IPS-18a (cell line): Measurements from ENCODE around the gene SLTM.
"Not testable (repeated sequence)": the region's sequence is repeated elsewhere in the genome, so short reads cannot be mapped to it uniquely, and the experiment has no call there.

Source experiments
- H3K27ac ChIP-seq: one replicate; pipeline ENCODE4 v1.5.1; 2013; ENCODE audit warnings: low read length
- H3K27me3 ChIP-seq: one replicate; pipeline ENCODE4 v1.6.1; 2013; ENCODE audit warnings: mild to moderate bottlenecking, low read length; ENCODE audit not compliant: control insufficient read depth, insufficient read depth
- H3K36me3 ChIP-seq: one replicate; pipeline ENCODE4 v1.6.1; 2013; ENCODE audit warnings: low read depth, low read length; ENCODE audit not compliant: control insufficient read depth
- H3K4me1 ChIP-seq: one replicate; pipeline ENCODE4 v1.6.1; 2013; ENCODE audit warnings: low read depth, low read length; ENCODE audit not compliant: control insufficient read depth
- H3K4me3 ChIP-seq: one replicate; pipeline ENCODE4 v1.5.1; 2013; ENCODE audit warnings: low read length
- H3K9ac ChIP-seq: one replicate; pipeline ENCODE4 v1.6.1; 2013; ENCODE audit warnings: mild to moderate bottlenecking, low read length, moderate library complexity
- H3K9me3 ChIP-seq: one replicate; pipeline ENCODE4 v1.6.1; 2013; ENCODE audit warnings: low read depth, low read length; ENCODE audit not compliant: control insufficient read depth

SLTM gene

DNA sequence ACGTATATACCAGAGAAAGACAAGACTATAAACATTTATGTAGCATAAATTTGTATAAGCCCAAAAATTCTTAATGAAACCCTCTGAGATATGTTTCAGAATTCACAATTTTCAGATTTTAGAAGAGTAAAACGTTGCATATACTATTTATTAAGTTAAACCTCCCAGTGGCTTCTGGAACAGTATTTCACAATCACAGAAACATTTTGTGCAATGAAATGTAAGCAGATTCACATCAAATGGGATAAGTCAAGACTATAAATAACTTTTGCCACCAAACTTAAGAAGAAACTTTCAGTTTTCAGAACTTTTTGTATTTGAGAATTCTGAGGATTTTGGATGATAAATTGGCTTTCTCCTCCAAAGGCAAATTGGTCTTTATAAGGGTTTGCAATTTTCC is 9.2 kb downstream of the SLTM start:
- Histone ChIP-seq H3K4me1 (peaks cover 19% of the 10 kb centered on the region), H3K9ac (no peak overlapping the region), H3K27ac (no peak overlapping the region), H3K9me3 (no peaks in the 10 kb centered on the region), H3K27me3 (no peaks in the 10 kb centered on the region), H3K36me3 (peaks cover 52% of the 10 kb centered on the region), H3K4me3 (no peak overlapping the region)

DNA sequence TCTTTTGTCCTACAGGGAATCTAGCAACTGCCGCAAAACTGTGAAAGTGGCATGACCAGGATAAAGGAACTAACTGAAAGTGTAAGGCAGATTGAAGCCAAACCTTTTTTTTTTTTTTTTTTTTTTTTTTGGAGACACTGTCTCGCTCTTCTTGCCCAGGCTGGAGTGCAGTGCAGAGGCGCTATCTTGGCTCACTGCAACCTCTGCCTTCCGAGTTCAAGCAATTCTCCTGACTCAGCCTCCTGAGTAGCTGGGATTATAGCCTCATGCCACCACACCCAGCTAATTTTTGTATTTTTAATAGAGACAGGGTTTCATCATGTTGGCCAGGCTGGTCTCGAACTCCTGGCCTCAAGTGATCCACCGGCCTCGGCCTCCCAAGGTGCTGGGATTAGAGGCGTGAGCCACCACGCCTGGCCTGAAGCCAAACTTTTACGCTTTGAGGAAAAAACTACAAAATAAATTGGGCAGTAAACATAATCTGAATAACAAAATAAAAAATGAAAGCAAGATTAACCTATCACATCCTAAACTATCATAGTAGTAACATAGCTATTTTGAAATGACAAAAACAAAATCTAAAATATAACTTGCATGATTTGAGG is 9.7 kb downstream of the SLTM start:
- peaks cover 48% of the 10 kb centered on the region for H3K36me3 ChIP-seq
- no peaks in the 10 kb centered on the region for H3K27me3 ChIP-seq
- no peaks in the 10 kb centered on the region for H3K9me3 ChIP-seq
- H3K4me3 ChIP-seq = no peak overlapping the region
- H3K27ac ChIP-seq = no peak overlapping the region
- no peak overlapping the region for H3K9ac ChIP-seq
- peaks cover 17% of the 10 kb centered on the region for H3K4me1 ChIP-seq

DNA sequence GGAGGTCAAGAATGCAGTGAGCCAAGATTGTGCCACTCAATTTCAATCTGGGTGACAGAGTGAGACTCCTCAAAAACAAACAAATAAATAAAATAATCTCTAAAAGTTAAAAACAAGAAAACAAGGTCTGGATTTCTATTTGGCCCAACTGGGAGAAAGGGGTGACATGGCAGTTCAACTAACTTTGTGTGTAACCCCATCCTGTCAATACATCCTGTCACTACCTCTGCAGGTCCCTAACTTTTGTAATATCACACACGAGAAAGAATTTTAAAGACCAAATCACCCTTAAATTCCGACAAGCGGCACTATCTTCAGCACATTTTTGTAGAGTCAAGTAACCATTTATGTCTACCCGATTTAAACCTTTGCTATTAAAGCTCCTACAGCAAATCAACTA is 10.2 kb downstream of the SLTM start:
- H3K9ac ChIP-seq = no peak overlapping the region
- peaks cover 12% of the 10 kb centered on the region for H3K4me1 ChIP-seq
- H3K9me3 ChIP-seq = no peaks in the 10 kb centered on the region
- no peak overlapping the region for H3K4me3 ChIP-seq
- no peaks in the 10 kb centered on the region for H3K27me3 ChIP-seq
- H3K27ac ChIP-seq = no peak overlapping the region
- peaks cover 43% of the 10 kb centered on the region for H3K36me3 ChIP-seq

DNA sequence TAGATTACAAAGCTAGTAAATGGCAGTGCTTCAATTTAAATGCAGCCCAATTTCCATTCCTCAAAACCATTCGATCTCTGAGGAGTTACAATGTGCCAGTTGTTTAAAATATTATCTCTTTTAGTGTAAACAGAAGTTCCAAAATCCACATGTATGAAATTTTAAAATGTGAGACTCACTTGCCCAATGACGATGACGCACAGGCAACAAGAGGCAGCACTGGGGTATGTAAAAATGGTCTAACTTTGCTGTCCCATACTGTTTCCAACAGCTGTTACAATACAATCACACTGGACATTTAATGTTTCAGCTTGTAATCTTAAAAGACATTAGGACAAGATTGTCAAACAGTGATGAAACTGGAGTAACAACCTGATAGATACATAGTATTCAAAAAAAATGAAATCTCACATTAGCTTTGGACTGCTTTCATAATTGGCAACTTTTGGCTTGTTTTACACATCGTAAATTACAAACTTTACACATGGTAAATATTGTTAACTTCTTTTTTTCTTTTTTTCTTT is 12.2 kb downstream of the SLTM start:
- peaks cover 37% of the 10 kb centered on the region for H3K36me3 ChIP-seq
- H3K27ac ChIP-seq = no peak overlapping the region
- no peaks in the 10 kb centered on the region for H3K9me3 ChIP-seq
- no peaks in the 10 kb centered on the region for H3K4me1 ChIP-seq
- H3K9ac ChIP-seq = no peak overlapping the region
- no peaks in the 10 kb centered on the region for H3K27me3 ChIP-seq
- H3K4me3 ChIP-seq = no peak overlapping the region

DNA sequence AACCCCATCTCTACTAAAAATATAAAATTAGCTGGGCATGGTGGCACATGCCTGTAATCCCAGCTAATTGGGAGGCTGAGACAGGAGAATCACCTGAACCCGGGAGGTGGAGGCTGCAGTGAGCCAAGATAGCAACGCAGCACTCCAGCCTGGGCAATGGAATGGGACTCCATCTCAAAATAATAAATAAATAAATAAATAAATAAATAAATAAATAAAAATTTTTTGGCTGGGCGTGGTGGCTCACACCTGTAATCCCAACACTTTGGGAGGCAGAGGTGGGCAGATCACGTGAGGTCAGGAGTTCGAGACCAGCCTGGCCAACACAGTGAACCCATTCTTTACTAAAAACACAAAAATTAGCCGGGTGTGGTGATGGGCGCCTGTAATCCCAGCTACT is 13.0 kb downstream of the SLTM start:
- not testable (repeated sequence) for H3K27ac ChIP-seq, H3K4me1 ChIP-seq, H3K9me3 ChIP-seq, H3K27me3 ChIP-seq, H3K4me3 ChIP-seq, H3K9ac ChIP-seq
- peaks cover 33% of the 10 kb centered on the region for H3K36me3 ChIP-seq

DNA sequence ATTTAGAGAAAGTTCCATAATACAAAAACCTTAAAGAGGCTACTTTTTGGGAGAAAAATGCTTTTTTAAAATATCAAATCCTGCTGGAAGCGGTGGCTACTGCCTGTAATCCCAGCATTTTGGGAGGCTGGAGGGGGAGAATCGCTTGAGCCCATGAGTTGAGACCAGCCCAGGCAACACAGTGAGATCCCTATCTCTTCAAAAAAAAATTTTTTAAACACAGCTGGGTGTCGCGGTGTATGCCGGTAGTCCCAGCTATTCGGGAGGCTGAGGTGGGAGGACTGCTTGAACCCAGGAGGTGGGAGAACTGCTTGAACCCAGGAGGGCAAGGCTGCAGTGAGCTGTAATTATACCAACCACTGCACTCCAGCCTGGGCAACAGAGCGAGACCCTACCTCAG is 14.2 kb downstream of the SLTM start:
- no peaks in the 10 kb centered on the region for H3K27me3 ChIP-seq
- peaks cover 43% of the 10 kb centered on the region for H3K36me3 ChIP-seq
- no peaks in the 10 kb centered on the region for H3K9me3 ChIP-seq
- no peaks in the 10 kb centered on the region for H3K4me1 ChIP-seq
- H3K27ac ChIP-seq = no peak overlapping the region
- no peak overlapping the region for H3K9ac ChIP-seq
- no peak overlapping the region for H3K4me3 ChIP-seq

DNA sequence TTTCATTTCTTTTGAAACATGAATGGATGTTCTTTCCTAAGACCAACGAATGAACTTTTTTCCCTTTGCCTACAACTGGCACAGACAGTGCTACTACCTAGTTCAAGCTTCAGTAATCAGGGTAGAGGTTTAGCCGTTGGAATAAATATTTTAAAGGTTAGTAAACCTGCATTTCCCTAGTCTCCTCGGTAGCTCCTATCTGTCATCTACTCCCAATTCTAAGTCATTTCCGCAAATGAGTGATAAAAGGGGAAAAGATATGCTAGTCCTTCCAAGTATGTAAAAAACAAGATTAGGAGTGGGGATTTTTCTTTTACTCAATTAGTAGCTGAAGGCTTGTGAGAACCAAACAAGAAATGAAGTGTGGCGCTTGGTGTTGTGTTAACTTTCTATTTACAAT is 15.2 kb downstream of the SLTM start:
- Histone ChIP-seq H3K4me3 (no peak overlapping the region), H3K36me3 (peaks cover 50% of the 10 kb centered on the region), H3K4me1 (no peaks in the 10 kb centered on the region), H3K9ac (no peak overlapping the region), H3K9me3 (no peaks in the 10 kb centered on the region), H3K27me3 (no peaks in the 10 kb centered on the region), H3K27ac (no peak overlapping the region)

DNA sequence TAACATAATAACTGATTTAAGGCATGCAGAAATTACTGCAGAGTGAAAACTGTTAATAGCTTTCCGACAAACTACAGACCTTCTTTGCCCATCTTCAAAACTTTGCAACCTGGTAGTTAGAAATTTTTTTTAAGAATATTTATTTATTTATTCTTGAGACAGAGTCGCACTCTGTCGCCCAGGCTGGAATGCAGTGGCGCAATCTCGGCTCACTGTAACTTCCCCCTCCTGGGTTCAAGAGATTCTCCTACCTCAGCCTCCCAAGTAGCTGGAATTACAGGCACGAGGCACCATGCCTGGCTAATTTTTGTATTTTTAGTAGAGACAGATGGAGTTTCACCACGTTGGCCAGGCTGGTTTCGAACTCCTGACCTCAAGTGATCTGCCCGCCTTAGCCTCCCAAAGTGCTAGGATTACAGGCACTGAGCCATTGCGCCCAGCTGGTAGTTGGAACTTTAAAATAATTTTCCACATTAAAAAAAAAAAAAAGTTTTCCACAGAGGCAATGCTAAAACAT is 15.8 kb downstream of the SLTM start:
- H3K27me3 ChIP-seq, H3K9me3 ChIP-seq, H3K4me1 ChIP-seq, H3K9ac ChIP-seq, H3K27ac ChIP-seq, H3K4me3 ChIP-seq: not testable (repeated sequence)
- H3K36me3 ChIP-seq = peaks cover 53% of the 10 kb centered on the region

DNA sequence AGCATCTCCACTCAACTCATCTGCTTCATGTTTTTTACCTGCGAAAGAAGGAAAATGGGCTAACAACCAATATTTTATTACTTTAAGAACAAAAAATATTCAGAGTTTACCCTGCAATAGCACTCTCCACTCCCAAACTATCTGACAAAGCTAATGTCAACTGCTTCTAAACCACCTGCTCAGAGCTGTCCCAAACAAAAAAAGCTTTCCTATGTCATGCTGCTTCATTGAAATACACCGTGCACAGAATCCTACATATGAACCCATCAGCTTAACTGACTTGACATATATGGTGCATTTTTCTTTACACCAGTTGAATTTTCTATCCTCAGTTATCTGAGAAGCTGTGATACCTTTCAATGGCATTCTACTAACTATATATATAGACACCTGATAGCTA is 16.5 kb downstream of the SLTM start:
- Histone ChIP-seq H3K27me3 (no peaks in the 10 kb centered on the region), H3K36me3 (peaks cover 58% of the 10 kb centered on the region), H3K27ac (no peak overlapping the region)

DNA sequence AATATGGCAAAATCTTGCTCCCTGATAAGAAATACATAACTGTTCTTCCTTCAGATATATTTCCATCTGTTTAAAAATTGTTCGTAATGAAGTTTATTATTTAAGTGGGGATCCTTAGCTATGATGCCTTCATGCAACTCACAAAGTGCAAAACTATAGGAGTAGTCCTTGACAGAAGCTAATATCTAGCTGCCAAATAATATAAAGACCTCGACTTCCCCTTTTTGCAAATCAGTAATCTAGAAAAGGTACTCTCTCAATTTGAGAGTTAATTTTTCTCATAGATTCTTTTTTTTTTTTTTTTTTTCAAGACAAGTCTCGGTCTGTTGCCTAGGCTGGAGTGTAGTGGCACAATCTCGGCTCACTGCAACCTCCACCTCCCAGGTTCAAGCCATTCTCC is 23.0 kb downstream of the SLTM start:
- Histone ChIP-seq H3K9me3 (no peaks in the 10 kb centered on the region), H3K27ac (no peak overlapping the region), H3K36me3 (peaks cover 80% of the 10 kb centered on the region)

More for the DNA sequence above, 16.5 kb downstream of the SLTM start:
- no peak overlapping the region for H3K4me3 ChIP-seq
- no peaks in the 10 kb centered on the region for H3K4me1 ChIP-seq
- H3K9me3 ChIP-seq = no peaks in the 10 kb centered on the region
- no peak overlapping the region for H3K9ac ChIP-seq

DNA sequence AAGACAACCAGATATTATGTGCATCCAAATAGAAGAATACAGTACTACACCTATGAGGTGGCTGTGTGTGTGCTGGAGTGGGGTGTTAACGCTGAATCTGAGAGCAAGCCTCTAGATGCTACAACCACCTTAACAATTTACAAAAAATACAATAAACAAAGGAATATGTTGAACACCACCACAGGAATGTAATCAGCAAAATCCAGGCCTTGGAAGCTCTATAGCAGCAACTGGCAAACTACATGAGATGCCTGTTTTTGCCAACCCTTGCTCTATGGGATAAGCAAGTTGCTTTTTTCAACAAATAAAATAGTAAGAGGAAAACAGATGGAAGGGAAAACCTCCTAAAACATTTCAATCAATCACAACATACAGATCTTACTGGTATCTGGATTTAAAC is 23.9 kb downstream of the SLTM start:
- Histone ChIP-seq H3K4me1 (no peaks in the 10 kb centered on the region), H3K9ac (no peak overlapping the region), H3K9me3 (no peaks in the 10 kb centered on the region), H3K36me3 (peaks cover 78% of the 10 kb centered on the region), H3K27ac (no peak overlapping the region), H3K4me3 (no peak overlapping the region), H3K27me3 (no peaks in the 10 kb centered on the region)

More for the DNA sequence above, 23.0 kb downstream of the SLTM start:
- Histone ChIP-seq H3K9ac (no peak overlapping the region), H3K4me3 (no peak overlapping the region), H3K4me1 (no peaks in the 10 kb centered on the region), H3K27me3 (no peaks in the 10 kb centered on the region)

DNA sequence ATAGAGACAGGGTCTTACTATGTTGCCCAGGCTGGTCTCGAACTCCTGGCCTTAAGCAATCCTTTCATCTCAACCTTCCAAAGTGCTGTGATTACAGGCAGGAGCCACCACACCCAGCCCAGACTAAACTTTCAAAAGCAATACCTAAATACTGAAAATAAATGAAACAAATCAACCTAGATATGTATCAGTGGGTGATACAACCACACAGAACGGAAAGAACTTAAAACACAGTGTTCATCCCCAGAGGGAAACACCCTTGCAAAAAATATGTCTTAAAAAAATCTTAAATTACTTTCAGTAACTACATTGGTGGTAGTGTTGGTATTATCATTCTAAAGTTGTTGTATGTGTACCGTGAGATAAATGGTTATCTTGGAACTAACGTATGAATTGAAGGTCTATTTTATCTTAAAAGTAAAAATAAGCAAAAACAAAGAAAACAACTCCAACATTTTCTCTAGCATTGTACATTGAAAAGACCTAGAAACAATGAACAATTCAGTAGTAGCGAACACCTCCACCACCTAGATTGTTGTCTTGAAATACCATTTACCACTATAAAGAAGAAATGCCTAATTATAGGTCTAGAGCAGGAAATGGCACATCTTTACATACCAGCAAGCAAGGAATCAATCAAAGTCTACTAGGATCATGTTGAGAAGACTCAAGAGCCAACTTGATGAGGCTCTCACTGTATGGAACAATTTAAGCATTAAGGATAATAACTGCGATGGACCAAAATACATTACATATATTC is 24.7 kb downstream of the SLTM start:
- Histone ChIP-seq H3K9me3 (no peaks in the 10 kb centered on the region), H3K27ac (no peak overlapping the region), H3K9ac (no peak overlapping the region), H3K4me3 (no peak overlapping the region), H3K36me3 (peaks cover 78% of the 10 kb centered on the region), H3K4me1 (no peaks in the 10 kb centered on the region), H3K27me3 (no peaks in the 10 kb centered on the region)
